HepG2 (cell line): ENCODE measurements around the gene TNS1. TPM values are rescaled to one million over a fixed set of nuclear protein-coding genes. Genes with fewer than 3 reads are reported as not detected.

ENCODE experiments used
- CEBPZ ChIP-seq: IDR thresholded peaks from 2 replicates; pipeline ENCODE4 v1.6.1; 2012; ENCODE audit warnings: low read length, improper control_type of control experiment
- GLI4 ChIP-seq: sonication (generic); formaldehyde crosslinking; IDR thresholded peaks from 2 replicates; pipeline ENCODE4 v1.5.1; 2020; ENCODE audit warnings: missing genetic modification reagents, mild to moderate bottlenecking, moderate library complexity, borderline replicate concordance
- HHEX ChIP-seq: IDR thresholded peaks from 2 replicates; pipeline ENCODE4 v1.6.1; 2016; ENCODE audit warnings: control low read depth
- HOXA5 ChIP-seq: sonication (generic); formaldehyde crosslinking; IDR thresholded peaks from 2 replicates; pipeline ENCODE4 v1.4.0; 2020; ENCODE audit warnings: missing genetic modification reagents
- KDM4B ChIP-seq: sonication (generic); formaldehyde crosslinking; IDR thresholded peaks from 2 replicates; pipeline ENCODE4 v1.4.0; 2020; ENCODE audit warnings: missing genetic modification reagents
- NFRKB ChIP-seq: fragments of 450-650 bp; IDR thresholded peaks from 2 replicates; pipeline ENCODE4 v1.6.1; 2017
- RNF2 ChIP-seq: fragments of 450-650 bp; conservative IDR thresholded peaks from 2 replicates; pipeline ENCODE4 v1.6.1; 2016; ENCODE audit warnings: low read depth
- SRSF1 ChIP-seq: fragments of 200-400 bp; formaldehyde crosslinking; optimal IDR thresholded peaks from 2 replicates; pipeline ENCODE3; 2017; ENCODE audit warnings: mild to moderate bottlenecking, low read depth, low read length, moderate library complexity
- ZNF296 ChIP-seq: sonication (generic); formaldehyde crosslinking; conservative IDR thresholded peaks from 2 replicates; pipeline ENCODE4 v1.5.0; 2020; ENCODE audit warnings: mild to moderate bottlenecking, missing genetic modification reagents
- ZNF343 ChIP-seq: sonication (generic); formaldehyde crosslinking; IDR thresholded peaks from 2 replicates; pipeline ENCODE4 v1.4.0; 2020; ENCODE audit warnings: mild to moderate bottlenecking, missing genetic modification reagents
- ZNF446 ChIP-seq: sonication (generic); formaldehyde crosslinking; IDR thresholded peaks from 2 replicates; pipeline ENCODE4 v1.5.0; 2020; ENCODE audit warnings: mild to moderate bottlenecking, missing genetic modification reagents
- ZNF484 ChIP-seq: sonication (generic); formaldehyde crosslinking; IDR thresholded peaks from 2 replicates; pipeline ENCODE4 v1.5.1; 2020; ENCODE audit warnings: mild to moderate bottlenecking, low read depth, missing genetic modification reagents, borderline replicate concordance
- ZNF556 ChIP-seq: sonication (generic); formaldehyde crosslinking; IDR thresholded peaks from 2 replicates; pipeline ENCODE4 v1.4.0; 2020; ENCODE audit warnings: mild to moderate bottlenecking, missing genetic modification reagents, borderline replicate concordance
- ZNF782 ChIP-seq: sonication (generic); formaldehyde crosslinking; IDR thresholded peaks from 2 replicates; pipeline ENCODE4 v1.4.0; 2020; ENCODE audit warnings: missing genetic modification reagents, mild to moderate bottlenecking, borderline replicate concordance
- ZNF790 ChIP-seq: sonication (generic); formaldehyde crosslinking; IDR thresholded peaks from 2 replicates; pipeline ENCODE4 v1.8.0; 2022; ENCODE audit warnings: missing genetic modification reagents, mild to moderate bottlenecking, borderline replicate concordance
- polyA plus RNA-seq, 8 experiments: library from polyadenylated mRNA; depleted of rRNA in 3 of 8; stranded (reverse) in 7 of 8; unstranded in 1 of 8; fragments of >200 nt; fragmentation: Illumina TruSeq in 4 of 8; extraction: Trizol in 4 of 8; gene quantifications; 2 replicates each; pipeline versions ENCODE4 v1.2.1 to v1.2.3, GENCODE V29; 2011 to 2016; ENCODE audit warnings: low read depth in 4 of 8, missing spikeins in 1 of 8, mixed read lengths in 1 of 8; ENCODE audit not compliant: insufficient read depth in 1 of 8
- total RNA-seq, 5 experiments: library from RNA; depleted of rRNA; stranded (reverse); fragments of >200 nt; fragmentation: Illumina TruSeq; extraction: Trizol; gene quantifications; 2 replicates each; pipeline ENCODE4 v1.2.3, GENCODE V29; 2016; ENCODE audit warnings: low read depth in 1 of 5
- TF ChIP-seq, protein P1 (sequence below): sonication (generic); formaldehyde crosslinking; IDR thresholded peaks from 2 replicates; pipeline ENCODE4 v1.8.0; 2022; ENCODE audit warnings: missing genetic modification reagents, mild to moderate bottlenecking, moderate library complexity, borderline replicate concordance
- TF ChIP-seq, protein P2 (sequence below): IDR thresholded peaks from 2 replicates; pipeline ENCODE4 v1.6.1; 2016; ENCODE audit warnings: low read depth
- TF ChIP-seq, protein P3 (sequence below): IDR thresholded peaks from 2 replicates; pipeline ENCODE4 v1.6.1; 2012; ENCODE audit warnings: low read depth, low read length, improper control_type of control experiment
- TF ChIP-seq, protein P4 (sequence below): sonication (generic); formaldehyde crosslinking; IDR thresholded peaks from 2 replicates; pipeline ENCODE4 v1.8.1; 2023; ENCODE audit warnings: mild to moderate bottlenecking, missing genetic modification reagents

TNS1 gene
- total and polyA plus RNA-seq, 2 of the 13 experiments (the other 11 are each of a cell fraction or from before 2014, with no cell fraction given): 1.9 to 118 TPM

- TF ChIP-seq, protein P1, sequence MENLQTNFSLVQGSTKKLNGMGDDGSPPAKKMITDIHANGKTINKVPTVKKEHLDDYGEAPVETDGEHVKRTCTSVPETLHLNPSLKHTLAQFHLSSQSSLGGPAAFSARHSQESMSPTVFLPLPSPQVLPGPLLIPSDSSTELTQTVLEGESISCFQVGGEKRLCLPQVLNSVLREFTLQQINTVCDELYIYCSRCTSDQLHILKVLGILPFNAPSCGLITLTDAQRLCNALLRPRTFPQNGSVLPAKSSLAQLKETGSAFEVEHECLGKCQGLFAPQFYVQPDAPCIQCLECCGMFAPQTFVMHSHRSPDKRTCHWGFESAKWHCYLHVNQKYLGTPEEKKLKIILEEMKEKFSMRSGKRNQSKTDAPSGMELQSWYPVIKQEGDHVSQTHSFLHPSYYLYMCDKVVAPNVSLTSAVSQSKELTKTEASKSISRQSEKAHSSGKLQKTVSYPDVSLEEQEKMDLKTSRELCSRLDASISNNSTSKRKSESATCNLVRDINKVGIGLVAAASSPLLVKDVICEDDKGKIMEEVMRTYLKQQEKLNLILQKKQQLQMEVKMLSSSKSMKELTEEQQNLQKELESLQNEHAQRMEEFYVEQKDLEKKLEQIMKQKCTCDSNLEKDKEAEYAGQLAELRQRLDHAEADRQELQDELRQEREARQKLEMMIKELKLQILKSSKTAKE (CRISPR knock-in tag): peak; percentile 73; the same call in 1 of the 2 replicates
- TF ChIP-seq CEBPZ (no peak), ZNF343 (CRISPR knock-in tag) (peak; percentile 27; the same call in 1 of the 2 replicates), ZNF484 (CRISPR knock-in tag) (0 out of 2 replicates have a peak, but pooled peaks have one; percentile 45), HOXA5 (CRISPR knock-in tag) (0 out of 2 replicates have a peak, but pooled peaks have one; percentile 21), ZNF296 (no peak), SRSF1 (peak; percentile 63), GLI4 (no peak), ZNF782 (CRISPR knock-in tag) (no peak), NFRKB (no peak), ZNF790 (CRISPR knock-in tag) (no peak), HHEX (CRISPR knock-in tag) (no peak), RNF2 (no peak), ZNF556 (no peak; the same call in 1 of the 2 replicates), KDM4B (CRISPR knock-in tag) (no peak), ZNF446 (CRISPR knock-in tag) (0 out of 2 replicates have a peak, but pooled peaks have one; percentile 72)
- TF ChIP-seq, protein P2, sequence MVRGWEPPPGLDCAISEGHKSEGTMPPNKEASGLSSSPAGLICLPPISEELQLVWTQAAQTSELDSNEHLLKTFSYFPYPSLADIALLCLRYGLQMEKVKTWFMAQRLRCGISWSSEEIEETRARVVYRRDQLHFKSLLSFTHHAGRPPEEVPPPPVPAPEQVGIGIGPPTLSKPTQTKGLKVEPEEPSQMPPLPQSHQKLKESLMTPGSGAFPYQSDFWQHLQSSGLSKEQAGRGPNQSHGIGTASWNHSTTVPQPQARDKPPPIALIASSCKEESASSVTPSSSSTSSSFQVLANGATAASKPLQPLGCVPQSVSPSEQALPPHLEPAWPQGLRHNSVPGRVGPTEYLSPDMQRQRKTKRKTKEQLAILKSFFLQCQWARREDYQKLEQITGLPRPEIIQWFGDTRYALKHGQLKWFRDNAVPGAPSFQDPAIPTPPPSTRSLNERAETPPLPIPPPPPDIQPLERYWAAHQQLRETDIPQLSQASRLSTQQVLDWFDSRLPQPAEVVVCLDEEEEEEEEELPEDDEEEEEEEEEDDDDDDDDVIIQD: no peak; the same call in 1 of the 2 replicates
- TF ChIP-seq, protein P3, sequence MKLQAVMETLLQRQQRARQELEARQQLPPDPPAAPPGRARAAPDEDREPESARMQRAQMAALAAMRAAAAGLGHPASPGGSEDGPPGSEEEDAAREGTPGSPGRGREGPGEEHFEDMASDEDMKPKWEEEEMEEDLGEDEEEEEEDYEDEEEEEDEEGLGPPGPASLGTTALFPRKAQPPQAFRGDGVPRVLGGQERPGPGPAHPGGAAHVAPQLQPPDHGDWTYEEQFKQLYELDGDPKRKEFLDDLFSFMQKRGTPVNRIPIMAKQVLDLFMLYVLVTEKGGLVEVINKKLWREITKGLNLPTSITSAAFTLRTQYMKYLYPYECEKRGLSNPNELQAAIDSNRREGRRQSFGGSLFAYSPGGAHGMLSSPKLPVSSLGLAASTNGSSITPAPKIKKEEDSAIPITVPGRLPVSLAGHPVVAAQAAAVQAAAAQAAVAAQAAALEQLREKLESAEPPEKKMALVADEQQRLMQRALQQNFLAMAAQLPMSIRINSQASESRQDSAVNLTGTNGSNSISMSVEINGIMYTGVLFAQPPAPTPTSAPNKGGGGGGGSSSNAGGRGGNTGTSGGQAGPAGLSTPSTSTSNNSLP: no peak
- TF ChIP-seq, protein P4, sequence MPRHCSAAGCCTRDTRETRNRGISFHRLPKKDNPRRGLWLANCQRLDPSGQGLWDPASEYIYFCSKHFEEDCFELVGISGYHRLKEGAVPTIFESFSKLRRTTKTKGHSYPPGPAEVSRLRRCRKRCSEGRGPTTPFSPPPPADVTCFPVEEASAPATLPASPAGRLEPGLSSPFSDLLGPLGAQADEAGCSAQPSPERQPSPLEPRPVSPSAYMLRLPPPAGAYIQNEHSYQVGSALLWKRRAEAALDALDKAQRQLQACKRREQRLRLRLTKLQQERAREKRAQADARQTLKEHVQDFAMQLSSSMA (CRISPR knock-in tag): peak; percentile 62; the same call in 1 of the 2 replicates
These were observed 98.8 kb downstream of the TNS1 start (continued) for GRCh38 chr2:217903859-217904613.
